ENCODE measurements around the gene SEPHS1. TPM values are rescaled to one million over a fixed set of nuclear protein-coding genes. Genes with fewer than 3 reads are reported as not detected.

SEPHS1 gene
- 32.6 and 43.7 TPM in 2 replicates for total RNA-seq

GRCh38 chr10:13348216-13349017, at the start of gene SEPHS1:
TSS of gene SEPHS1 (minus strand) at chr10:13348293. CDS start at chr10:13344950, 3,343 bp downstream.

GRCh38 chr10:13299437-13300287, 48.4 kb downstream of the SEPHS1 start, which contains the start of gene PHYH:
TSS of gene PHYH (minus strand) at chr10:13300064. CDS start at chr10:13300042, 22 bp downstream.

Other genes with a start within 250 kb of the SEPHS1 start
- 94.5 and 95.8 TPM in 2 replicates for gene OPTN, start 248.1 kb downstream of the SEPHS1 start, total RNA-seq
- gene MCM10, start 186.7 kb downstream of the SEPHS1 start, total RNA-seq = 12.2 and 13.5 TPM in 2 replicates
- gene UCMA, start 113.9 kb downstream of the SEPHS1 start, total RNA-seq = not detected in 2 replicates
- 11.5 and 13.7 TPM in 2 replicates for gene PHYH, start 48.2 kb downstream of the SEPHS1 start, total RNA-seq
- 8.8 and 9.6 TPM in 2 replicates for gene BEND7, start 180.7 kb upstream of the SEPHS1 start, total RNA-seq
- 21.9 and 25.8 TPM in 2 replicates for gene PRPF18, start 238.7 kb upstream of the SEPHS1 start, total RNA-seq